Superior temporal gyrus (tissue), 1 donor: ENCODE data around the gene MYADML2.

ENCODE experiments used
- DNase-seq: peaks from one replicate; pipeline ENCODE4 v3.0.0-alpha.2; 2016; ENCODE audit errors: extremely low spot score

Gene MYADML2

DNA sequence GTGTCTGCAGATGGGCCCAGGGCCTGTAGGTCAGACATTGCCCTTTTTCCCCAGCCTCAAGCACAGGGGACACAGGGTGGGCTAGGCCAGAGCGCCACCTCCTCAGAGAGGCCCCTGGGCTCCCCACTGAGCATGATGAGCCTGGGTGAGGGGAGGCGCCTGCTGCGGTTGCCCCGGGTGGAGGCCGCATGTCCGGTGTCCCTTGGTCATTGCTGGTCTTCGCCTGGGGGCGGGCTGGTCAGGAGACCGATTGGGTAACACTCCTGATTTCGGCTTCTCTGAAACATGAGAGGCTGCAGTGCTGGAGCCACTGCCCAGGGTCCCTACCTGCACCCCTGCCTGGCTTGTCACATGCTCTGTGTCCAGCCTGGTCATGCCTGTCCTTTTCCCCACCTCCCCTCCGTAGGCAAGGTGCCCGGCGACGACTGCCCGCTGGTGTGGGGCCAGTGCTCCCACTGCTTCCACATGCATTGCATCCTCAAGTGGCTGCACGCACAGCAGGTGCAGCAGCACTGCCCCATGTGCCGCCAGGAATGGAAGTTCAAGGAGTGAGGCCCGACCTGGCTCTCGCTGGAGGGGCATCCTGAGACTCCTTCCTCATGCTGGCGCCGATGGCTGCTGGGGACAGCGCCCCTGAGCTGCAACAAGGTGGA is 47.4 kb downstream of the MYADML2 start:
- DNase-seq = no peak

DNA sequence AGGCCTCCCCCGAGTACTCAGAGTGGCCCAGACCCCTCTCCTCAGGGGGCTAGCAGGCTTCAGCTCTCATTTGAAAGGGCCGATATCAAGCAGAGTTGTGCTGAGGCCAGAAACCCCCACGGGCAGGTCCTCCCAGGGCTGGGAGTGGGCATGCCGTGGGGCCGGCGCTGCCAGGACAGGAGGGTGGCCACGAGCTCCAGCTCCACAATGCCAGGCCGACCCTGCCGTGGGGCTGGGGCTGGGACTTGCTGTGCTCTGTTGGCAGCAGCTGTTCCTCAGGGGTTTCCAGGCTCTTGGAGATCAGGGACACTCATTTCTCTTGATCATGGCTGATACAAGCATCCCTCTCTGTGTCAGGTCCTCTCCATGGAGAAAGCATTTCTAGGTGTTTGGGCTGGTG is 48.1 kb downstream of the MYADML2 start:
- DNase-seq = no peak

DNA sequence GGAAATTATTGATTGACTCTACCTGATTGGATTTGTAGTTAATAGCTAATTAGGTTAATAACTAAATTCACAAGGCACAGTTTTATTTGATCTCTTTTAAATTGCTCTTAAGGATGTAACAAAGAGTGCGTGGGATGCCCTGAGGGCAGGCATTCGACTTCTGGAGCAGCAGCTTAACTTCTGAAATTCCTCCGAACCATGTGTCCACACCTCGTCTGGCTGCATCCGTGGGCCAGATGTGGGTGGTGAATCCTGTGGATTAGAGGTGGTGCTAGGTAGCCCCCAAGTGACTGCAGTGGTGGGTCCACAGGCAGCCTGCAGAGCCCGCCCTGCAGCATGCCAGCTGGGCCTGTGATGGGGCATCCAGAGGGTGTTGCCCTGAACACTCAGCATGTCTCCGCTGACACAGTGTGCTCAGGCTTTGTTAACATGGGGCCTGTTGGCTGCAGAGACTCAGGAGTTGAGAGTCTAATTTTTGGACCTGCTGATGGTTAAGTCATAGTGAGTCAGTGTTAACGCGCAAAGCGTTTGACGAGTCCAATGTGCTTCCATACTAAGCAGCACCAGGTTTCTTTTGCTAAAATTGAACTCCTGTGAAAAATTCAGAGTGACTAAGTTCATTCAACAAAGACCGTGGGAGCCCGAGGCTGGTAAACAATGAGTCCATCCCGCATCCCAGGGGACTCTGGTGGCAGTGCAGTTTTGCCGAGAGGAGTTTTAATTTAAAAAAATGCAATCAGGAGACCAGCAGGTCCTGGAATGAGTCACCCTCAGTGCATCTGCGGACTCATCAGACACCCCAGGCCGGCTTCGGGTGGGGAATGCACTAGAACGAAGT is 48.8 kb downstream of the MYADML2 start:
- DNase-seq = peak; percentile 50

DNA sequence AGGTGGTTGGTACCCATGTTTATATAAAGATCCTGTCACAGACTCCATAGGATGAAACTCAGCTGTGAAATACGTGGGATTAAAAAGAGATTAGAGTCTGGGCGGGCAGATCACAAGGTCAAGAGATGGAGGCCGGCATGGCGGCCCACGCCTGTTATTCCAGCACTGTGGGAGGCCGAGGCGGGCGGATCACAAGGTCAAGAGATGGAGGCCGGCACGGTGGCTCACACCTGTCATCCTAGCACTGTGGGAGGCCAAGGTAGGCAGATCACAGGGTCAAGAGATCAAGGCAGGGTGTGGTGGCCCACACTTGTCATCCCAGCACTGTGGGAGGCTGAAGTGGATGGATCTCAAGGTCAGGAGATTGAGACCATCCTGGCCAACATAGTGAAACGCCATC is 51.6 kb downstream of the MYADML2 start:
- DNase-seq = no peak

DNA sequence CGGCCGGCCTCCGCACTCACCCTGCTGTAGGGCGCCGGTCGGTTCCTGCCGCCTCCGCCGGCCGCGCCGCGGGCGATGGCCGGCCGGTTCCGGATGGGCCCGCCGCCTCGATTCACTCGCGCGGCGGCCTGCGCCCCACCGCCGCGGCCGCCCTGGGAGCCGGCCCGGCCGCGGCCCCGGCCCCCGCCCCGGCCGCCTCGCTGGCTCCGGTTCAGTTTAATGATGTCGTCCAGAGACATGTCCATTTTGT is 55.8 kb downstream of the MYADML2 start:
- no peak for DNase-seq

DNA sequence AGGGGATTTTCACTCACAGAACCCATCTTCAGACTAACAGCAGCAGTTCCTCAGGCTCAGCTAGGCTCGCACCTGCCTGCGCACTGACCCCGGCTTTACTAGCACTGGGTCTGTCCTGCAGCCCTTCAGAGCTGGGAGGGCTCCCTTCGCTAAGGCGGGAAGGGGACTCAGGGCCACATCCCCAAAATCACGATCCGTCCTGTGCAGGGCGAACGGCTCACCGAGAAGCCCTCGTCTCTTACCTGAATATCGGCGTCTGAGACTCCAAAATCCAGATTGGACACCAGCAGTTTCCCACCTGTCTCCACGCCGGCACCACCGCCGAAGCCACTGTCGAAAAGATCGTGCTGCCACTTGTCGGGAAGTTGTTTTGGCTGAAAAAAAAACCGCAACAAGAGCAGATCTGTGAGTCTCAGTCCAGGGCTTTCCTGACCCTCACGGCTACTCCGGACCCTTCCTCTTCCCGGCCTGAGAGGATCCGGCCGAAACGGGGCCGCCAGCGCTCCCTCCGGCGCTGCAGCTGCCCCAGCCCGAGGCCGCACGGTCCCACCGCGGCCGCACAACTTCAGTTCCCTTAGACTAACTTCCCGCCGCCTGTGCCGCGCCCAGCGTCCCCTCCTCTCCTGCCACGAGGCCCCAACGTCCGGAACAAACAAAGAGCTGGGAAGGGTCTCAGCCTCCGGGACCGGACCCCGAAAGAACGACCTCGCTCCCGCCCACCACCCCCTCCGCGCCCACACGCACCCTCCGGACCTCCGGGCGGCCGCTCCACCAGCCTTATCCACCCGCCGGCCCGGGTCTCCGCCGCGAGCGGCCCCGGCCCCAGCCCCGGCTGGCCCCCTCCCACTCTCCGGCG is 56.4 kb downstream of the MYADML2 start:
- DNase-seq = no peak
